ENCODE data around the gene PCSK5.
"Not testable (repeated sequence)": the region's sequence is repeated elsewhere in the genome, so short reads cannot be mapped to it uniquely, and the experiment has no call there.

The PCSK5 gene

GRCh38 chr9:75852746-75853145 lies 37.7 kb upstream of the PCSK5 start:
- ChIA-PET CTCF (no interaction called here), POLR2A (ENCODE audit: low non-redundant PET) (no interaction called here)
- TF ChIP-seq, protein P1, sequence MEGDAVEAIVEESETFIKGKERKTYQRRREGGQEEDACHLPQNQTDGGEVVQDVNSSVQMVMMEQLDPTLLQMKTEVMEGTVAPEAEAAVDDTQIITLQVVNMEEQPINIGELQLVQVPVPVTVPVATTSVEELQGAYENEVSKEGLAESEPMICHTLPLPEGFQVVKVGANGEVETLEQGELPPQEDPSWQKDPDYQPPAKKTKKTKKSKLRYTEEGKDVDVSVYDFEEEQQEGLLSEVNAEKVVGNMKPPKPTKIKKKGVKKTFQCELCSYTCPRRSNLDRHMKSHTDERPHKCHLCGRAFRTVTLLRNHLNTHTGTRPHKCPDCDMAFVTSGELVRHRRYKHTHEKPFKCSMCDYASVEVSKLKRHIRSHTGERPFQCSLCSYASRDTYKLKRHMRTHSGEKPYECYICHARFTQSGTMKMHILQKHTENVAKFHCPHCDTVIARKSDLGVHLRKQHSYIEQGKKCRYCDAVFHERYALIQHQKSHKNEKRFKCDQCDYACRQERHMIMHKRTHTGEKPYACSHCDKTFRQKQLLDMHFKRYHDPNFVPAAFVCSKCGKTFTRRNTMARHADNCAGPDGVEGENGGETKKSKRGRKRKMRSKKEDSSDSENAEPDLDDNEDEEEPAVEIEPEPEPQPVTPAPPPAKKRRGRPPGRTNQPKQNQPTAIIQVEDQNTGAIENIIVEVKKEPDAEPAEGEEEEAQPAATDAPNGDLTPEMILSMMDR (conservative IDR thresholded peaks at IDR 0.05; ENCODE audit: low read depth): no peak
- no peak for DNase-seq (ENCODE audit: low spot score)
- no peak overlapping the region for H3K27ac ChIP-seq

- ChIA-PET CTCF (interaction anchor here (0.7 to 1.1 kb wide), 5 partner anchors 33 to 640 kb away, joined by 3 to 6 read pairs (median 3); no protein-coding TSS in a partner anchor), POLR2A (ENCODE audit: low non-redundant PET) (no interaction called here)
- peak; percentile 18 for DNase-seq (ENCODE audit: low spot score)
- H3K27ac ChIP-seq: no peak overlapping the region
- TF ChIP-seq, protein P1 (conservative IDR thresholded peaks at IDR 0.05; ENCODE audit: low read depth): no peak
These were observed 35.0 kb upstream of the PCSK5 start for GRCh38 chr9:75855509-75855908.

- ChIA-PET POLR2A (ENCODE audit: low non-redundant PET) (no interaction called here), CTCF (interaction anchor here (0.7 to 0.8 kb wide), 2 partner anchors 11 to 55 kb away, joined by 3 read pairs; no protein-coding TSS in a partner anchor)
- no peak overlapping the region for H3K27ac ChIP-seq
- TF ChIP-seq, protein P1 (conservative IDR thresholded peaks at IDR 0.05; ENCODE audit: low read depth): no peak
- no peak for DNase-seq (ENCODE audit: low spot score)
These were observed 31.9 kb upstream of the PCSK5 start for GRCh38 chr9:75858497-75859092.

GRCh38 chr9:75864266-75864665 lies 26.2 kb upstream of the PCSK5 start:
- ChIA-PET POLR2A (ENCODE audit: low non-redundant PET) (no interaction called here), CTCF (interaction anchor here (0.6 kb wide), 1 partner anchor 172 kb away, joined by 4 read pairs; no protein-coding TSS in a partner anchor)
- no peak overlapping the region for H3K27ac ChIP-seq
- DNase-seq (ENCODE audit: low spot score): no peak
- TF ChIP-seq, protein P1 (conservative IDR thresholded peaks at IDR 0.05; ENCODE audit: low read depth): no peak

DNA sequence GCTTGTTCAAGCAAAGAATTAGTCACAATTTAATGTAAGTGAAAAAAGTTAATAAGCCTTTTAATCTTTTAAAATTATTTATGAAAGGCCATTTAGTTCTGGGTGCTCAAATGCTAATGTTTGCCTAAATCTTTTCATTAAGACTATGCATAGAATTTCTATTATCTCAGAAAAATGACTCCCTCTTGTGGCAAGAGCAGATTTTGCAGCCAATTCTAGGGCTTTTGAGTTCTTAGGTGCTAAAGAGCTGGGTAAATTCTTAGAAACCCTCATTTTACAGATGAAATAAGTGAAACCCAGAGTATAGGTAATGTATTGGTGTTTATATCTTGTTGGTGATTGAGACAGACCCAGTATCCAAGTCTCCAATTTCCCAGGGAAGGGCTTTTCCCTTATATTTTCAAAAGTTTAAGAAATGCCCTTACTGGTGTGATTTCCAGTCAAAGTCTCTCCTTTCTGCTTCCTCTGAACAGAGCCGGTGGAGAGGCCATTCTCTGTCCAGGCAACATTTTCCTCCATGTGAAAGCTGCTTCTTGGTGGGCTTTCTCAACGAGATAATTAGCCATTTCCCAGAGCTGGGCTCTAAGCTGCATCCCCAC lies 24.1 kb upstream of the PCSK5 start:
- peak; percentile 33 for DNase-seq (ENCODE audit: low spot score)
- CTCF ChIA-PET: interaction anchor here (0.5 to 1.4 kb wide), 13 partner anchors 19 to 1233 kb away, joined by 3 to 6 read pairs (median 3); no protein-coding TSS in a partner anchor
- TF ChIP-seq, protein P1 (conservative IDR thresholded peaks at IDR 0.05; ENCODE audit: low read depth): peak; percentile 78
- POLR2A ChIA-PET (ENCODE audit: low non-redundant PET): no interaction called here
- no peak overlapping the region for H3K27ac ChIP-seq

- H3K27ac ChIP-seq; DNase-seq (ENCODE audit: low spot score): not testable (repeated sequence)
- POLR2A ChIA-PET (ENCODE audit: low non-redundant PET): interaction anchor here (0.6 kb wide), 1 partner anchor 38 kb away, joined by 5 read pairs; no protein-coding TSS in a partner anchor
- CTCF ChIA-PET: interaction anchor here (0.7 to 1.1 kb wide), 2 partner anchors 230 to 1115 kb away, joined by 3 to 5 read pairs; no protein-coding TSS in a partner anchor
These were observed 21.9 kb upstream of the PCSK5 start for GRCh38 chr9:75868526-75868925.

GRCh38 chr9:75869236-75869635 lies 21.2 kb upstream of the PCSK5 start:
- ChIA-PET CTCF (interaction anchor here (0.6 to 1.1 kb wide), 5 partner anchors 49 to 1115 kb away, joined by 3 to 8 read pairs (median 3); no protein-coding TSS in a partner anchor), POLR2A (ENCODE audit: low non-redundant PET) (no interaction called here)
- DNase-seq (ENCODE audit: low spot score): no peak
- TF ChIP-seq, protein P1 (conservative IDR thresholded peaks at IDR 0.05; ENCODE audit: low read depth): no peak
- no peak overlapping the region for H3K27ac ChIP-seq
